ENCODE data around the gene HECW1.
A peak's percentile ranks its signal among the peaks of the same experiment; 100 is the strongest.

HECW1 gene

GRCh38 chr7:43391518-43391917, 279.1 kb downstream of the HECW1 start:
- Histone ChIP-seq H3K36me3 (ENCODE audit: control insufficient read depth, low read depth, low read length) (no peaks in the 10 kb centered on the region), H3K9ac (ENCODE audit: low read length) (no peak overlapping the region), H3K4me3 (ENCODE audit: low read length) (no peak overlapping the region), H3K4me1 (ENCODE audit: control insufficient read depth, low read depth, low read length) (peaks cover 14% of the 10 kb centered on the region), H3K9me3 (ENCODE audit: control insufficient read depth, low read depth, low read length) (no peaks in the 10 kb centered on the region), H3K27me3 (ENCODE audit: control insufficient read depth, insufficient read depth, low read length) (no peaks in the 10 kb centered on the region), H3K27ac (ENCODE audit: low read length) (no peak overlapping the region)

- Histone ChIP-seq H3K36me3 (ENCODE audit: control insufficient read depth, low read depth, low read length) (no peaks in the 10 kb centered on the region), H3K27me3 (ENCODE audit: control insufficient read depth, insufficient read depth, low read length) (no peaks in the 10 kb centered on the region), H3K27ac (ENCODE audit: low read length) (no peak overlapping the region), H3K9ac (ENCODE audit: low read length) (no peak overlapping the region), H3K4me3 (ENCODE audit: low read length) (no peak overlapping the region), H3K4me1 (ENCODE audit: control insufficient read depth, low read depth, low read length) (peaks cover 18% of the 10 kb centered on the region), H3K9me3 (ENCODE audit: control insufficient read depth, low read depth, low read length) (no peaks in the 10 kb centered on the region)
These were observed 280.3 kb downstream of the HECW1 start for GRCh38 chr7:43392638-43393330.

- Histone ChIP-seq H3K36me3 (ENCODE audit: control insufficient read depth, low read depth, low read length) (no peaks in the 10 kb centered on the region), H3K4me3 (ENCODE audit: low read length) (no peak overlapping the region), H3K27ac (ENCODE audit: low read length) (no peak overlapping the region), H3K27me3 (ENCODE audit: control insufficient read depth, insufficient read depth, low read length) (no peaks in the 10 kb centered on the region), H3K9ac (ENCODE audit: low read length) (no peak overlapping the region), H3K4me1 (ENCODE audit: control insufficient read depth, low read depth, low read length) (peaks cover 18% of the 10 kb centered on the region), H3K9me3 (ENCODE audit: control insufficient read depth, low read depth, low read length) (no peaks in the 10 kb centered on the region)
These were observed 282.1 kb downstream of the HECW1 start for GRCh38 chr7:43394441-43395130.

- no peak overlapping the region for H3K27ac ChIP-seq (ENCODE audit: low read length)
- no peaks in the 10 kb centered on the region for H3K36me3 ChIP-seq (ENCODE audit: control insufficient read depth, low read depth, low read length)
- no peaks in the 10 kb centered on the region for H3K9me3 ChIP-seq (ENCODE audit: control insufficient read depth, low read depth, low read length)
- H3K9ac ChIP-seq (ENCODE audit: low read length): no peak overlapping the region
- H3K27me3 ChIP-seq (ENCODE audit: control insufficient read depth, insufficient read depth, low read length): no peaks in the 10 kb centered on the region
- H3K4me3 ChIP-seq (ENCODE audit: low read length): no peak overlapping the region
- peaks cover 18% of the 10 kb centered on the region for H3K4me1 ChIP-seq (ENCODE audit: control insufficient read depth, low read depth, low read length)
These were observed 282.9 kb downstream of the HECW1 start for GRCh38 chr7:43395351-43395750.

GRCh38 chr7:43396187-43396740, 283.8 kb downstream of the HECW1 start:
- peak overlapping the region; percentile 29 for H3K4me3 ChIP-seq (ENCODE audit: low read length)
- no peaks in the 10 kb centered on the region for H3K9me3 ChIP-seq (ENCODE audit: control insufficient read depth, low read depth, low read length)
- no peaks in the 10 kb centered on the region for H3K27me3 ChIP-seq (ENCODE audit: control insufficient read depth, insufficient read depth, low read length)
- no peaks in the 10 kb centered on the region for H3K36me3 ChIP-seq (ENCODE audit: control insufficient read depth, low read depth, low read length)
- no peak overlapping the region for H3K9ac ChIP-seq (ENCODE audit: low read length)
- peaks cover 18% of the 10 kb centered on the region for H3K4me1 ChIP-seq (ENCODE audit: control insufficient read depth, low read depth, low read length)
- no peak overlapping the region for H3K27ac ChIP-seq (ENCODE audit: low read length)

GRCh38 chr7:43398831-43399230, 286.4 kb downstream of the HECW1 start:
- no peak overlapping the region for H3K9ac ChIP-seq (ENCODE audit: low read length)
- H3K4me1 ChIP-seq (ENCODE audit: control insufficient read depth, low read depth, low read length): peaks cover 31% of the 10 kb centered on the region
- H3K27me3 ChIP-seq (ENCODE audit: control insufficient read depth, insufficient read depth, low read length): no peaks in the 10 kb centered on the region
- H3K36me3 ChIP-seq (ENCODE audit: control insufficient read depth, low read depth, low read length): no peaks in the 10 kb centered on the region
- H3K4me3 ChIP-seq (ENCODE audit: low read length): no peak overlapping the region
- no peaks in the 10 kb centered on the region for H3K9me3 ChIP-seq (ENCODE audit: control insufficient read depth, low read depth, low read length)
- no peak overlapping the region for H3K27ac ChIP-seq (ENCODE audit: low read length)

GRCh38 chr7:43405948-43406347, 293.5 kb downstream of the HECW1 start:
- peaks cover 18% of the 10 kb centered on the region for H3K4me1 ChIP-seq (ENCODE audit: control insufficient read depth, low read depth, low read length)
- no peaks in the 10 kb centered on the region for H3K27me3 ChIP-seq (ENCODE audit: control insufficient read depth, insufficient read depth, low read length)
- H3K4me3 ChIP-seq (ENCODE audit: low read length): no peak overlapping the region
- no peak overlapping the region for H3K27ac ChIP-seq (ENCODE audit: low read length)
- no peaks in the 10 kb centered on the region for H3K36me3 ChIP-seq (ENCODE audit: control insufficient read depth, low read depth, low read length)
- H3K9me3 ChIP-seq (ENCODE audit: control insufficient read depth, low read depth, low read length): no peaks in the 10 kb centered on the region
- H3K9ac ChIP-seq (ENCODE audit: low read length): no peak overlapping the region

- no peaks in the 10 kb centered on the region for H3K9me3 ChIP-seq (ENCODE audit: control insufficient read depth, low read depth, low read length)
- H3K27ac ChIP-seq (ENCODE audit: low read length): no peak overlapping the region
- no peak overlapping the region for H3K9ac ChIP-seq (ENCODE audit: low read length)
- no peaks in the 10 kb centered on the region for H3K27me3 ChIP-seq (ENCODE audit: control insufficient read depth, insufficient read depth, low read length)
- no peak overlapping the region for H3K4me3 ChIP-seq (ENCODE audit: low read length)
- H3K36me3 ChIP-seq (ENCODE audit: control insufficient read depth, low read depth, low read length): no peaks in the 10 kb centered on the region
- H3K4me1 ChIP-seq (ENCODE audit: control insufficient read depth, low read depth, low read length): peaks cover 18% of the 10 kb centered on the region
These were observed 294.5 kb downstream of the HECW1 start for GRCh38 chr7:43406961-43407360.

GRCh38 chr7:43408981-43409380, 296.5 kb downstream of the HECW1 start:
- Histone ChIP-seq H3K27me3 (ENCODE audit: control insufficient read depth, insufficient read depth, low read length) (no peaks in the 10 kb centered on the region), H3K9ac (ENCODE audit: low read length) (no peak overlapping the region), H3K36me3 (ENCODE audit: control insufficient read depth, low read depth, low read length) (no peaks in the 10 kb centered on the region), H3K4me3 (ENCODE audit: low read length) (no peak overlapping the region), H3K27ac (ENCODE audit: low read length) (no peak overlapping the region), H3K4me1 (ENCODE audit: control insufficient read depth, low read depth, low read length) (peaks cover 5% of the 10 kb centered on the region), H3K9me3 (ENCODE audit: control insufficient read depth, low read depth, low read length) (no peaks in the 10 kb centered on the region)

GRCh38 chr7:43417455-43417854, 305.0 kb downstream of the HECW1 start:
- Histone ChIP-seq H3K9ac (ENCODE audit: low read length) (no peak overlapping the region), H3K4me3 (ENCODE audit: low read length) (no peak overlapping the region), H3K4me1 (ENCODE audit: control insufficient read depth, low read depth, low read length) (no peaks in the 10 kb centered on the region), H3K9me3 (ENCODE audit: control insufficient read depth, low read depth, low read length) (peaks cover 4% of the 10 kb centered on the region), H3K27ac (ENCODE audit: low read length) (no peak overlapping the region), H3K27me3 (ENCODE audit: control insufficient read depth, insufficient read depth, low read length) (no peaks in the 10 kb centered on the region), H3K36me3 (ENCODE audit: control insufficient read depth, low read depth, low read length) (no peaks in the 10 kb centered on the region)

GRCh38 chr7:43430411-43430810, 318.0 kb downstream of the HECW1 start:
- Histone ChIP-seq H3K36me3 (ENCODE audit: control insufficient read depth, low read depth, low read length) (no peaks in the 10 kb centered on the region), H3K4me1 (ENCODE audit: control insufficient read depth, low read depth, low read length) (no peaks in the 10 kb centered on the region), H3K9me3 (ENCODE audit: control insufficient read depth, low read depth, low read length) (no peaks in the 10 kb centered on the region), H3K9ac (ENCODE audit: low read length) (no peak overlapping the region), H3K27ac (ENCODE audit: low read length) (no peak overlapping the region), H3K27me3 (ENCODE audit: control insufficient read depth, insufficient read depth, low read length) (no peaks in the 10 kb centered on the region), H3K4me3 (ENCODE audit: low read length) (no peak overlapping the region)

Measured in iPS-18a (cell line).